SK-N-SH treated with all-trans-retinoic acid at 6 μM for 48 hours (cell line): ENCODE results near the gene TOR1AIP1.

Source experiments
- CSDC2 ChIP-seq: fragments of 250-450 bp; sonication (Bioruptor Pico); IDR thresholded peaks from 2 replicates; pipeline ENCODE4 v1.5.0; 2020; ENCODE audit warnings: mild to moderate bottlenecking, moderate library complexity
- PPARA ChIP-seq: fragments of 250-450 bp; sonication (Bioruptor Pico); IDR thresholded peaks from 2 replicates; pipeline ENCODE4 v1.5.0; 2020; ENCODE audit warnings: mild to moderate bottlenecking, borderline replicate concordance
- TOX ChIP-seq: fragments of 250-450 bp; sonication (Bioruptor Pico); IDR thresholded peaks from 2 replicates; pipeline ENCODE4 v1.8.0; 2021; ENCODE audit warnings: mild to moderate bottlenecking, moderate library complexity, borderline replicate concordance
- ZC3H10 ChIP-seq: fragments of 250-450 bp; sonication (Bioruptor Pico); IDR thresholded peaks from 2 replicates; pipeline ENCODE4 v1.5.1; 2021; ENCODE audit warnings: mild to moderate bottlenecking, moderate library complexity
- ZFP3 ChIP-seq: fragments of 250-450 bp; sonication (Bioruptor Pico); IDR thresholded peaks from 2 replicates; pipeline ENCODE4 v1.5.0; 2020; ENCODE audit warnings: mild to moderate bottlenecking, moderate library complexity
- ZFP30 ChIP-seq: fragments of 450-650 bp; formaldehyde crosslinking; IDR thresholded peaks from 2 replicates; pipeline ENCODE4 v1.5.0; 2022; ENCODE audit warnings: mild to moderate bottlenecking, moderate library complexity
- ZNF70 ChIP-seq: fragments of 450-650 bp; formaldehyde crosslinking; IDR thresholded peaks from 2 replicates; pipeline ENCODE4 v1.5.0; 2020; ENCODE audit warnings: mild to moderate bottlenecking, moderate library complexity
- TF ChIP-seq, protein P1 (sequence below): fragments of 250-450 bp; sonication (Bioruptor Pico); IDR thresholded peaks from 2 replicates; pipeline ENCODE4 v1.8.0; 2020; ENCODE audit warnings: mild to moderate bottlenecking, moderate library complexity, borderline replicate concordance
- TF ChIP-seq, protein P2 (sequence below): fragments of 250-450 bp; sonication (Bioruptor Pico); IDR thresholded peaks from 2 replicates; pipeline ENCODE4 v1.5.1; 2021; ENCODE audit warnings: mild to moderate bottlenecking, moderate library complexity

DNA sequence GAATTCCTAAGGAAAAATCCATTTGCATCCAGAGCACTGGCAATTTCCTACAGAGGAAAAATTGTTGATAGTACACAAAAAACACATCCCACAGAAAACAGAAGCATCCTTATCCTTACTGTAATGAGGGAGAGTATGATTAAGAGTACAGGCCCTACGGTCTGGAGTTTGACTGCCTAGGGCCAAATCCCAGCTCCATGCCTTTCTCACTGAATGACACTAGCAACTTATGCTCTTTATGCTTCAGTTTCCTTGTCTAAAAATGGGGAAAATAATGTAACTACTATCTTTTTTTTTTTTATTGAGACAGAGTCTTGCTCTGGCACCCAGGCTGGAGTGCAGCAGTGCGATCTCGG lies 44.7 kb downstream of the TOR1AIP1 start:
- TF ChIP-seq, protein P1, sequence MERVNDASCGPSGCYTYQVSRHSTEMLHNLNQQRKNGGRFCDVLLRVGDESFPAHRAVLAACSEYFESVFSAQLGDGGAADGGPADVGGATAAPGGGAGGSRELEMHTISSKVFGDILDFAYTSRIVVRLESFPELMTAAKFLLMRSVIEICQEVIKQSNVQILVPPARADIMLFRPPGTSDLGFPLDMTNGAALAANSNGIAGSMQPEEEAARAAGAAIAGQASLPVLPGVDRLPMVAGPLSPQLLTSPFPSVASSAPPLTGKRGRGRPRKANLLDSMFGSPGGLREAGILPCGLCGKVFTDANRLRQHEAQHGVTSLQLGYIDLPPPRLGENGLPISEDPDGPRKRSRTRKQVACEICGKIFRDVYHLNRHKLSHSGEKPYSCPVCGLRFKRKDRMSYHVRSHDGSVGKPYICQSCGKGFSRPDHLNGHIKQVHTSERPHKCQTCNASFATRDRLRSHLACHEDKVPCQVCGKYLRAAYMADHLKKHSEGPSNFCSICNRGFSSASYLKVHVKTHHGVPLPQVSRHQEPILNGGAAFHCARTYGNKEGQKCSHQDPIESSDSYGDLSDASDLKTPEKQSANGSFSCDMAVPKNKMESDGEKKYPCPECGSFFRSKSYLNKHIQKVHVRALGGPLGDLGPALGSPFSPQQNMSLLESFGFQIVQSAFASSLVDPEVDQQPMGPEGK (CRISPR knock-in tag): no peak
- no peak for TF ChIP-seq TOX
- TF ChIP-seq ZFP30 (CRISPR knock-in tag): no peak
- no peak for TF ChIP-seq PPARA
- TF ChIP-seq CSDC2 (CRISPR knock-in tag): no peak
- TF ChIP-seq, protein P2, sequence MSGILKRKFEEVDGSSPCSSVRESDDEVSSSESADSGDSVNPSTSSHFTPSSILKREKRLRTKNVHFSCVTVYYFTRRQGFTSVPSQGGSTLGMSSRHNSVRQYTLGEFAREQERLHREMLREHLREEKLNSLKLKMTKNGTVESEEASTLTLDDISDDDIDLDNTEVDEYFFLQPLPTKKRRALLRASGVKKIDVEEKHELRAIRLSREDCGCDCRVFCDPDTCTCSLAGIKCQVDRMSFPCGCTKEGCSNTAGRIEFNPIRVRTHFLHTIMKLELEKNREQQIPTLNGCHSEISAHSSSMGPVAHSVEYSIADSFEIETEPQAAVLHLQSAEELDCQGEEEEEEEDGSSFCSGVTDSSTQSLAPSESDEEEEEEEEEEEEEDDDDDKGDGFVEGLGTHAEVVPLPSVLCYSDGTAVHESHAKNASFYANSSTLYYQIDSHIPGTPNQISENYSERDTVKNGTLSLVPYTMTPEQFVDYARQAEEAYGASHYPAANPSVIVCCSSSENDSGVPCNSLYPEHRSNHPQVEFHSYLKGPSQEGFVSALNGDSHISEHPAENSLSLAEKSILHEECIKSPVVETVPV (CRISPR knock-in tag): no peak
- TF ChIP-seq ZC3H10 (CRISPR knock-in tag): no peak
- no peak for TF ChIP-seq ZNF70 (CRISPR knock-in tag)
- no peak for TF ChIP-seq ZFP3 (CRISPR knock-in tag)
